Panc1 (cell line): ENCODE data around the gene ANKLE1. TPM values are rescaled to one million over a fixed set of nuclear protein-coding genes. Genes with fewer than 3 reads are reported as not detected.

Experiments used
- ATAC-seq: fragments of 200-7000 bp; cut with Tn5 transposase; 2 replicates; pipeline ENCODE4 v1.9.1; 2020; ENCODE audit warnings: mild to moderate bottlenecking, moderate library complexity
- BruUV-seq: library from RNA; stranded (reverse); fragments of 400-500 nt; replicated peaks from 2 replicates; lab custom pipeline; 2021; lab: Mats Ljungman, UMichigan
- CTCF ChIA-PET: fragments of 300-600 bp; sonication (Branson Sonifier 250); formaldehyde crosslinking; loops from one replicate; lab custom pipeline; 2022; ENCODE audit warnings: antibody characterized with exemption; lab: Charles Lee
- POLR2A ChIA-PET: fragments of 300-600 bp; sonication (Branson Sonifier 250); formaldehyde crosslinking; loops from one replicate; lab custom pipeline; 2022; ENCODE audit warnings: antibody characterized with exemption; lab: Charles Lee
- DNase-seq: peaks from one replicate; pipeline ENCODE4 v3.0.0-alpha.2; 2010; ENCODE audit warnings: low read depth, low spot score
- H3K27ac ChIP-seq: 2 replicates; pipeline ENCODE4 v1.5.1; 2011; ENCODE audit warnings: mild to moderate bottlenecking, low read length, inconsistent platforms
- H3K27me3 ChIP-seq: fragments of 200-500 bp; sonication (Bioruptor generic); 2 replicates; pipeline ENCODE4 v1.6.0; 2014; ENCODE audit warnings: low read length, inconsistent platforms; ENCODE audit not compliant: control insufficient read depth, insufficient read depth
- H3K36me3 ChIP-seq: fragments of 200-500 bp; sonication (Bioruptor generic); 2 replicates; pipeline ENCODE4 v1.5.1; 2014; ENCODE audit warnings: inconsistent platforms, mild to moderate bottlenecking, low read length, moderate library complexity; ENCODE audit not compliant: control insufficient read depth, insufficient read depth
- H3K4me1 ChIP-seq: 2 replicates; pipeline ENCODE4 v1.5.1; 2011; ENCODE audit warnings: inconsistent platforms, mild to moderate bottlenecking, low read length, moderate library complexity; ENCODE audit not compliant: control insufficient read depth, insufficient read depth
- H3K4me3 ChIP-seq, 2 experiments: 2 replicates each; pipeline ENCODE4 v1.5.1; 2011 to 2012; ENCODE audit warnings: low read depth in 2 of 2, low read length in 2 of 2, mild to moderate bottlenecking in 2 of 2, inconsistent platforms in 1 of 2, moderate library complexity in 1 of 2
- H3K9me3 ChIP-seq: fragments of 200-500 bp; sonication (Bioruptor generic); 2 replicates; pipeline ENCODE4 v1.5.1; 2014; ENCODE audit warnings: low read depth, mild to moderate bottlenecking, inconsistent platforms, low read length, moderate library complexity; ENCODE audit not compliant: control insufficient read depth, insufficient read depth
- CTCF ChIP-seq: fragments of 450-650 bp; IDR thresholded peaks from 2 replicates; pipeline ENCODE4 v1.5.1; 2017; ENCODE audit warnings: mild to moderate bottlenecking
- POLR2AphosphoS5 ChIP-seq: IDR thresholded peaks from 2 replicates; pipeline ENCODE4 v1.6.1; 2012; ENCODE audit warnings: mild to moderate bottlenecking, low read depth, low read length, moderate library complexity
- REST ChIP-seq, 2 experiments: IDR thresholded peaks; 2 replicates each; pipeline ENCODE4 v1.6.1; 2011 to 2012; ENCODE audit warnings: low read depth in 2 of 2, control low read depth in 1 of 2, low read length in 1 of 2, mild to moderate bottlenecking in 1 of 2, moderate library complexity in 1 of 2; ENCODE audit not compliant: insufficient read depth in 1 of 2
- SIN3A ChIP-seq: IDR thresholded peaks from 2 replicates; pipeline ENCODE4 v1.6.1; 2012; ENCODE audit warnings: low read depth, mild to moderate bottlenecking, low read length, moderate library complexity, borderline replicate concordance; ENCODE audit not compliant: insufficient read depth
- TCF7L2 ChIP-seq: IDR thresholded peaks from 2 replicates; pipeline ENCODE4 v1.6.1; 2011; ENCODE audit warnings: mild to moderate bottlenecking, low read depth, low read length, inconsistent platforms
- in situ Hi-C: cut with HindIII; loops from 2 replicates; pipeline ENCODE4 v1.10.0; 2016; ENCODE audit warnings: low sequenced_read_pairs, low pct_unique_long_range_greater_than_20kb
- intact Hi-C: fragments of 100-400 bp; cut with micrococcal nuclease; formaldehyde crosslinking; loops from one replicate; pipeline ENCODE4 v1.10.0; 2022; ENCODE audit not compliant: unreplicated experiment
- total RNA-seq: library from RNA; stranded (reverse); gene quantifications from one replicate; pipeline ENCODE4 v1.2.1, GENCODE V29; 2021; ENCODE audit not compliant: unreplicated experiment

Gene ANKLE1
- total RNA-seq, 1 experiment from 2014 or later: 1.1 TPM

- ATAC-seq (no peak), DNase-seq (no peak)
- intact Hi-C loops: no loop called here
- Histone ChIP-seq H3K4me3 (no peak overlapping the region), H3K4me1 (no peaks in the 10 kb centered on the region), H3K9me3 (no peaks in the 10 kb centered on the region), H3K27ac (no peak overlapping the region), H3K27me3 (no peaks in the 10 kb centered on the region), H3K36me3 (no peaks in the 10 kb centered on the region)
- CTCF ChIA-PET: no interaction called here
- BruUV-seq: no TSS peak
- POLR2A ChIA-PET: no interaction called here
- in situ Hi-C loops: no loop called here
- TF ChIP-seq REST (IDR thresholded peaks at IDR 0.05; ENCODE audit: insufficient read depth in 1 of 2, low read depth in 2 of 2, low read length in 1 of 2) (no peak), TCF7L2 (no peak), SIN3A (no peak), CTCF (no peak), POLR2AphosphoS5 (no peak)
Observed at GRCh38 chr19:17275441-17276175, 6.1 kb upstream of the ANKLE1 start.

- Histone ChIP-seq H3K36me3 (no peaks in the 10 kb centered on the region), H3K27me3 (no peaks in the 10 kb centered on the region), H3K9me3 (no peaks in the 10 kb centered on the region), H3K4me3 (no peak overlapping the region), H3K27ac (no peak overlapping the region), H3K4me1 (no peaks in the 10 kb centered on the region)
- BruUV-seq: no TSS peak
- no peak for TF ChIP-seq POLR2AphosphoS5
- TF ChIP-seq CTCF: no peak
- TF ChIP-seq SIN3A: no peak
- TF ChIP-seq TCF7L2: no peak
- no peak for TF ChIP-seq REST (IDR thresholded peaks at IDR 0.05; ENCODE audit: insufficient read depth in 1 of 2, low read depth in 2 of 2, low read length in 1 of 2)
- no peak for DNase-seq
- intact Hi-C loops (no loop called here), in situ Hi-C loops (no loop called here)
- CTCF ChIA-PET: interaction anchor here (0.5 kb wide), 1 partner anchor 42 kb away, joined by 3 read pairs; no protein-coding TSS in a partner anchor
- no peak for ATAC-seq
- POLR2A ChIA-PET: no interaction called here
Observed at GRCh38 chr19:17279436-17279835, 2.3 kb upstream of the ANKLE1 start.
